Neural cell (in vitro differentiated cells): ENCODE results near the gene KIF5A. TPM values are rescaled to one million over a fixed set of nuclear protein-coding genes. Genes with fewer than 3 reads are reported as not detected.

ENCODE experiments used
- H2AFZ ChIP-seq: fragments of 200-600, 300-800 bp; sonication (generic), shearing (Covaris generic); 2 replicates; pipeline ENCODE4 v1.6.0; 2014; ENCODE audit warnings: low read depth, mild to moderate bottlenecking, antibody characterized with exemption, low read length, moderate library complexity
- H3F3A ChIP-seq: fragments of 200-600 bp; shearing (Covaris generic); 2 replicates; pipeline ENCODE4 v1.6.1; 2016; ENCODE audit warnings: mild to moderate bottlenecking, moderate library complexity, mixed read lengths, antibody characterized with exemption, low read length; ENCODE audit not compliant: insufficient read depth, poor library complexity, severe bottlenecking
- H3K27ac ChIP-seq: fragments of 200-600, 300-800 bp; sonication (generic), shearing (Covaris generic); 2 replicates; pipeline ENCODE4 v1.5.1; 2014; ENCODE audit warnings: mild to moderate bottlenecking, low read length, moderate library complexity
- H3K27me3 ChIP-seq: fragments of 300-800, 200-600 bp; sonication (generic), shearing (Covaris generic); 2 replicates; pipeline ENCODE4 v1.6.0; 2014; ENCODE audit warnings: mild to moderate bottlenecking, low read depth, low read length, moderate library complexity; ENCODE audit not compliant: insufficient read depth
- H3K36me3 ChIP-seq: fragments of 300-800, 200-600 bp; sonication (generic), shearing (Covaris generic); 2 replicates; pipeline ENCODE4 v1.5.1; 2014; ENCODE audit warnings: mild to moderate bottlenecking, antibody characterized with exemption, low read length, moderate library complexity; ENCODE audit not compliant: insufficient read depth
- H3K4me2 ChIP-seq: fragments of 300-800, 200-600 bp; sonication (generic), shearing (Covaris generic); 2 replicates; pipeline ENCODE4 v1.6.0; 2014; ENCODE audit warnings: mild to moderate bottlenecking, low read length
- H3K4me3 ChIP-seq: fragments of 300-800, 200-600 bp; sonication (generic), shearing (Covaris generic); 2 replicates; pipeline ENCODE4 v1.5.1; 2014; ENCODE audit warnings: mild to moderate bottlenecking, low read length, moderate library complexity
- H3K79me2 ChIP-seq: fragments of 200-600 bp; shearing (Covaris generic); replicated peaks from 2 replicates; pipeline ENCODE4 v1.6.0; 2014; ENCODE audit warnings: mild to moderate bottlenecking, low read length, moderate library complexity; ENCODE audit not compliant: insufficient read depth
- H3K9ac ChIP-seq: fragments of 300-800, 200-600 bp; sonication (generic), shearing (Covaris generic); 2 replicates; pipeline ENCODE4 v1.6.1; 2016; ENCODE audit warnings: mild to moderate bottlenecking, low read length, mixed read lengths
- H3K9me2 ChIP-seq: fragments of 200-600 bp; shearing (Covaris generic); 2 replicates; pipeline ENCODE4 v1.6.1; 2016; ENCODE audit warnings: mild to moderate bottlenecking, low read length, mixed read lengths; ENCODE audit not compliant: insufficient read depth
- H3K9me3 ChIP-seq: fragments of 200-600, 300-800 bp; sonication (generic), shearing (Covaris generic); 2 replicates; pipeline ENCODE4 v1.6.1; 2016; ENCODE audit warnings: mild to moderate bottlenecking, mixed run types, low read length, moderate library complexity, mixed read lengths
- H4K20me1 ChIP-seq: fragments of 200-600 bp; shearing (Covaris generic); 2 replicates; pipeline ENCODE4 v1.6.1; 2016; ENCODE audit warnings: mild to moderate bottlenecking, mixed run types; ENCODE audit not compliant: insufficient read depth
- EP300 ChIP-seq: fragments of 450-650 bp; conservative IDR thresholded peaks from 2 replicates; pipeline ENCODE4 v1.6.1; 2014; ENCODE audit warnings: antibody characterized with exemption, mild to moderate bottlenecking, moderate library complexity; ENCODE audit not compliant: poor library complexity, severe bottlenecking
- EZH2 ChIP-seq: fragments of 200-600, 300-800 bp; shearing (Covaris generic), sonication (generic); IDR thresholded peaks from 2 replicates; pipeline ENCODE4 v1.6.1; 2014; ENCODE audit warnings: antibody characterized with exemption, low read length, borderline replicate concordance, mild to moderate bottlenecking; ENCODE audit not compliant: insufficient read depth, poor library complexity, severe bottlenecking
- MXI1 ChIP-seq: fragments of 450-650 bp; conservative IDR thresholded peaks from 2 replicates; pipeline ENCODE4 v1.6.1; 2014; ENCODE audit warnings: antibody characterized with exemption, mild to moderate bottlenecking; ENCODE audit not compliant: poor library complexity, severe bottlenecking
- POLR2AphosphoS5 ChIP-seq: IDR thresholded peaks from 2 replicates; pipeline ENCODE4 v1.6.1; 2012
- RAD21 ChIP-seq: fragments of 450-650 bp; conservative IDR thresholded peaks from 2 replicates; pipeline ENCODE4 v1.6.1; 2014; ENCODE audit warnings: antibody characterized with exemption, mild to moderate bottlenecking, moderate library complexity
- SMC3 ChIP-seq: fragments of 450-650 bp; conservative IDR thresholded peaks from 2 replicates; pipeline ENCODE4 v1.6.1; 2014; ENCODE audit warnings: antibody characterized with exemption, mild to moderate bottlenecking, moderate library complexity; ENCODE audit not compliant: poor library complexity
- TAF1 ChIP-seq: IDR thresholded peaks from 2 replicates; pipeline ENCODE4 v1.6.1; 2012; ENCODE audit warnings: low read depth
- polyA plus RNA-seq: library from polyadenylated mRNA; depleted of rRNA; stranded (reverse); fragments of >200 nt; gene quantifications from 2 replicates; pipeline ENCODE4 v1.2.3, GENCODE V29; 2014
- TF ChIP-seq, protein P1 (sequence below): fragments of 450-650 bp; IDR thresholded peaks from 2 replicates; pipeline ENCODE4 v1.5.1; 2014; ENCODE audit warnings: antibody characterized with exemption, mild to moderate bottlenecking, moderate library complexity; ENCODE audit not compliant: poor library complexity, severe bottlenecking
- TF ChIP-seq, protein P2 (sequence below): IDR thresholded peaks from 2 replicates; pipeline ENCODE4 v1.6.1; 2012; ENCODE audit warnings: borderline replicate concordance

The KIF5A gene
- polyA plus RNA-seq, 1 donor from 2014 or later, result 58.8 TPM

DNA sequence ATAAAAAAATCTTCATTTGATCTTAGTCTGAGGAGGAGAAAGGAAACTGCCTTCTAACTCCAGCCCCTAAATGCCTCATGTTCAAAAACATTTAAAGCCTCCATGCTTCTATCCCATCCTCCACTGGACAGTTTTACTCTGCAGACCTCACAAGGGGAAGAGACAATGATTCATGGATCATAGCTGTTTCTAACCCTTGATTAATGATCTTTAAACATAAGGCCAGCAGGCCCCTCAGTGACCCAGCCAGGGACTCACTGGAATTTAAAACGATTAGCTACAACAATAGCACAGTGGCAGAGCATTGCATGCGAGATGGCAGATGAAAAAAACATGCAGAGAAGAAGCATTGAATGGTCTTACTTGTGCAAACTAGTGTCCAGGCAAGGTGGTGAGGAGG, 8.8 kb upstream of the KIF5A start:
- no peaks in the 10 kb centered on the region for H4K20me1 ChIP-seq
- no peak overlapping the region for H3K9ac ChIP-seq
- no peaks in the 10 kb centered on the region for H3F3A ChIP-seq
- peaks cover 20% of the 10 kb centered on the region for H3K79me2 ChIP-seq
- no peaks in the 10 kb centered on the region for H3K27me3 ChIP-seq
- H3K27ac ChIP-seq, result no peak overlapping the region
- H3K4me2 ChIP-seq, result no peak overlapping the region
- no peaks in the 10 kb centered on the region for H3K9me3 ChIP-seq
- H3K9me2 ChIP-seq, result no peaks in the 10 kb centered on the region
- TF ChIP-seq EP300 (no peak), TAF1 (no peak)
- TF ChIP-seq, protein P1, sequence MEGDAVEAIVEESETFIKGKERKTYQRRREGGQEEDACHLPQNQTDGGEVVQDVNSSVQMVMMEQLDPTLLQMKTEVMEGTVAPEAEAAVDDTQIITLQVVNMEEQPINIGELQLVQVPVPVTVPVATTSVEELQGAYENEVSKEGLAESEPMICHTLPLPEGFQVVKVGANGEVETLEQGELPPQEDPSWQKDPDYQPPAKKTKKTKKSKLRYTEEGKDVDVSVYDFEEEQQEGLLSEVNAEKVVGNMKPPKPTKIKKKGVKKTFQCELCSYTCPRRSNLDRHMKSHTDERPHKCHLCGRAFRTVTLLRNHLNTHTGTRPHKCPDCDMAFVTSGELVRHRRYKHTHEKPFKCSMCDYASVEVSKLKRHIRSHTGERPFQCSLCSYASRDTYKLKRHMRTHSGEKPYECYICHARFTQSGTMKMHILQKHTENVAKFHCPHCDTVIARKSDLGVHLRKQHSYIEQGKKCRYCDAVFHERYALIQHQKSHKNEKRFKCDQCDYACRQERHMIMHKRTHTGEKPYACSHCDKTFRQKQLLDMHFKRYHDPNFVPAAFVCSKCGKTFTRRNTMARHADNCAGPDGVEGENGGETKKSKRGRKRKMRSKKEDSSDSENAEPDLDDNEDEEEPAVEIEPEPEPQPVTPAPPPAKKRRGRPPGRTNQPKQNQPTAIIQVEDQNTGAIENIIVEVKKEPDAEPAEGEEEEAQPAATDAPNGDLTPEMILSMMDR, result no peak
- no peak overlapping the region for H2AFZ ChIP-seq
- no peak overlapping the region for H3K4me3 ChIP-seq
- no peaks in the 10 kb centered on the region for H3K36me3 ChIP-seq

DNA sequence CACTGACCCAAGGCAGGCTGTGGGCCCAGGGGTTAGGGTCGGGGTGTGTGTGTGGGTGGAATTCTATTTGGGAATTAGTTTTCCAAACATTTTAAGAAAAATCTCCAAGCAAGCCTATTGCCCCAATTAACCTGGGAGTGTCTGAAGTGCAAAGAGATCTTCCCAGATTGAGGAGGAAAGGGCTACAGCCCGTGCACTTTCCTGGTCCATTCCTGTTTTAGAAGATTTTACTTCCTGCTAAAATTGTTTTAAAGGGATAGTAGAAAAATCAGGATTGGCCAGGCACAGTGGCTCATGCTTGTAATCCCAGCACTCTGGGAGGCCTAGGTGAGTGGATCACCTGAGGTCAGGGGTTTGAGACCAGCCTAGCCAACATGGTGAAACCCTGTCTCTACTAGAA, 8.1 kb upstream of the KIF5A start:
- no peaks in the 10 kb centered on the region for H3K9me3 ChIP-seq
- H3K27me3 ChIP-seq, result no peaks in the 10 kb centered on the region
- no peak overlapping the region for H2AFZ ChIP-seq
- no peaks in the 10 kb centered on the region for H3K36me3 ChIP-seq
- H3K4me3 ChIP-seq, result no peak overlapping the region
- H3K79me2 ChIP-seq, result peaks cover 27% of the 10 kb centered on the region
- TF ChIP-seq POLR2AphosphoS5 (no peak), EZH2 (no peak), RAD21 (no peak), SMC3 (no peak)
- no peak overlapping the region for H3K4me2 ChIP-seq
- no peak overlapping the region for H3K27ac ChIP-seq
- no peaks in the 10 kb centered on the region for H4K20me1 ChIP-seq
- H3K9me2 ChIP-seq, result no peaks in the 10 kb centered on the region
- H3F3A ChIP-seq, result no peaks in the 10 kb centered on the region
- no peak overlapping the region for H3K9ac ChIP-seq

DNA sequence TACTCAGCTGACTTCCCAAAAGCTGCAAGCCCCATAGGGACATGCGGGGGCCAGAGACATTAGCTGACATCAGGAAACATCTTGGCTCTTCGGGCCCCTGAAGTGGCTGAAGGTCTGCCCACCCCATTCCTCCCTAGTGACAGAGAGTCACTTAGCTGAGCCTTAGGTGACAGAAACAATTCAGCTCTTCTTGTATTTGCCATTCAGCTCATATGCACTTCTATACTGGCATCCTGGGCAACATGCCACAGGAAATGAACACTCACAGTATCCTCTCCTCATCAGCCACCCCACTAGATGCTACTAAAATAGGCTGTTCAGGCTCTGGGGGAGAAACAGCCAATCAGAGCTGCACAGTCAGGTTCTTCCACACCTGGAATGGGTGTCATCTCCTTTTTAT, 6.3 kb upstream of the KIF5A start:
- Histone ChIP-seq H3K27me3 (no peaks in the 10 kb centered on the region), H3K9me2 (no peaks in the 10 kb centered on the region), H3K4me3 (peak overlapping the region; percentile 8), H3K36me3 (no peaks in the 10 kb centered on the region), H3F3A (no peaks in the 10 kb centered on the region), H4K20me1 (no peaks in the 10 kb centered on the region), H3K79me2 (peaks cover 30% of the 10 kb centered on the region), H3K9ac (no peak overlapping the region), H3K27ac (no peak overlapping the region), H2AFZ (no peak overlapping the region), H3K9me3 (no peaks in the 10 kb centered on the region), H3K4me2 (no peak overlapping the region)
- TF ChIP-seq TAF1, result no peak
- TF ChIP-seq RAD21, result no peak
- TF ChIP-seq EP300, result no peak
- TF ChIP-seq, protein P2, sequence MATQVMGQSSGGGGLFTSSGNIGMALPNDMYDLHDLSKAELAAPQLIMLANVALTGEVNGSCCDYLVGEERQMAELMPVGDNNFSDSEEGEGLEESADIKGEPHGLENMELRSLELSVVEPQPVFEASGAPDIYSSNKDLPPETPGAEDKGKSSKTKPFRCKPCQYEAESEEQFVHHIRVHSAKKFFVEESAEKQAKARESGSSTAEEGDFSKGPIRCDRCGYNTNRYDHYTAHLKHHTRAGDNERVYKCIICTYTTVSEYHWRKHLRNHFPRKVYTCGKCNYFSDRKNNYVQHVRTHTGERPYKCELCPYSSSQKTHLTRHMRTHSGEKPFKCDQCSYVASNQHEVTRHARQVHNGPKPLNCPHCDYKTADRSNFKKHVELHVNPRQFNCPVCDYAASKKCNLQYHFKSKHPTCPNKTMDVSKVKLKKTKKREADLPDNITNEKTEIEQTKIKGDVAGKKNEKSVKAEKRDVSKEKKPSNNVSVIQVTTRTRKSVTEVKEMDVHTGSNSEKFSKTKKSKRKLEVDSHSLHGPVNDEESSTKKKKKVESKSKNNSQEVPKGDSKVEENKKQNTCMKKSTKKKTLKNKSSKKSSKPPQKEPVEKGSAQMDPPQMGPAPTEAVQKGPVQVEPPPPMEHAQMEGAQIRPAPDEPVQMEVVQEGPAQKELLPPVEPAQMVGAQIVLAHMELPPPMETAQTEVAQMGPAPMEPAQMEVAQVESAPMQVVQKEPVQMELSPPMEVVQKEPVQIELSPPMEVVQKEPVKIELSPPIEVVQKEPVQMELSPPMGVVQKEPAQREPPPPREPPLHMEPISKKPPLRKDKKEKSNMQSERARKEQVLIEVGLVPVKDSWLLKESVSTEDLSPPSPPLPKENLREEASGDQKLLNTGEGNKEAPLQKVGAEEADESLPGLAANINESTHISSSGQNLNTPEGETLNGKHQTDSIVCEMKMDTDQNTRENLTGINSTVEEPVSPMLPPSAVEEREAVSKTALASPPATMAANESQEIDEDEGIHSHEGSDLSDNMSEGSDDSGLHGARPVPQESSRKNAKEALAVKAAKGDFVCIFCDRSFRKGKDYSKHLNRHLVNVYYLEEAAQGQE, result no peak
- TF ChIP-seq, protein P1, result no peak
- no peak for TF ChIP-seq EZH2
- TF ChIP-seq POLR2AphosphoS5, result no peak
- no peak for TF ChIP-seq MXI1
